GM12878 (cell line): ENCODE data around the gene EFNA3. TPM values are rescaled to one million over a fixed set of nuclear protein-coding genes. Genes with fewer than 3 reads are reported as not detected.

Source experiments
- CBX5 ChIP-seq: sonication (generic); IDR thresholded peaks from 2 replicates; pipeline ENCODE4 v1.6.1; 2016; ENCODE audit warnings: low read depth, moderate library complexity, mild to moderate bottlenecking, inconsistent platforms
- CHD2 ChIP-seq: IDR thresholded peaks from 2 replicates; pipeline ENCODE4 v1.6.1; 2011; ENCODE audit warnings: low read depth, low read length, improper control_type of control experiment, borderline replicate concordance
- EP300 ChIP-seq, 2 experiments: fragments of 150-350 bp in 1 of 2; IDR thresholded peaks; 2 replicates each; pipeline ENCODE4 v1.6.1; 2011 to 2012; ENCODE audit warnings: low read depth in 2 of 2, low read length in 2 of 2, borderline replicate concordance in 1 of 2, improper control_type of control experiment in 1 of 2, inconsistent platforms in 1 of 2; ENCODE audit not compliant: control insufficient read depth in 1 of 2
- ETV6 ChIP-seq, 2 experiments: fragments of 450-650 bp in 1 of 2; IDR thresholded peaks in 1 of 2; conservative IDR thresholded peaks in 1 of 2; 2 replicates each; pipeline ENCODE4 v1.6.1; 2014; ENCODE audit warnings: antibody characterized with exemption in 1 of 2, borderline replicate concordance in 1 of 2, low read depth in 1 of 2, mild to moderate bottlenecking in 1 of 2, moderate library complexity in 1 of 2
- IRF4 ChIP-seq: IDR thresholded peaks from 2 replicates; pipeline ENCODE4 v1.6.1; 2011; ENCODE audit warnings: low read depth, low read length
- KAT2A ChIP-seq: conservative IDR thresholded peaks from 2 replicates; pipeline ENCODE4 v1.6.1; 2011; ENCODE audit warnings: low read depth, low read length; ENCODE audit not compliant: control insufficient read depth
- MEF2A ChIP-seq: IDR thresholded peaks from 2 replicates; pipeline ENCODE4 v1.6.1; 2011; ENCODE audit warnings: low read depth, mild to moderate bottlenecking, low read length, moderate library complexity; ENCODE audit not compliant: insufficient read depth
- NR2F1 ChIP-seq: fragments of 450-650 bp; conservative IDR thresholded peaks from 2 replicates; pipeline ENCODE4 v1.6.1; 2017; ENCODE audit warnings: mild to moderate bottlenecking
- PRDM15 ChIP-seq: fragments of 450-650 bp; formaldehyde crosslinking; IDR thresholded peaks from 2 replicates; pipeline ENCODE4 v1.4.0; 2020; ENCODE audit warnings: mild to moderate bottlenecking, moderate library complexity
- RCOR1 ChIP-seq: conservative IDR thresholded peaks from 2 replicates; pipeline ENCODE4 v1.6.1; 2012; ENCODE audit warnings: low read depth, low read length, improper control_type of control experiment
- RELA ChIP-seq: fragments of 450-650 bp; IDR thresholded peaks from 2 replicates; pipeline ENCODE4 v1.8.0; 2014; ENCODE audit warnings: borderline replicate concordance; ENCODE audit not compliant: partially characterized antibody
- STAT1 ChIP-seq: fragments of 450-650 bp; conservative IDR thresholded peaks from 2 replicates; pipeline ENCODE4 v1.6.1; 2014; ENCODE audit warnings: antibody characterized with exemption, mild to moderate bottlenecking
- SUZ12 ChIP-seq: fragments of 200-600 bp; sonication (generic); IDR thresholded peaks from one replicate; pipeline ENCODE4 v1.6.1; 2018; ENCODE audit warnings: antibody characterized with exemption, mild to moderate bottlenecking; ENCODE audit not compliant: unreplicated experiment
- USF1 ChIP-seq: IDR thresholded peaks from 2 replicates; pipeline ENCODE4 v1.6.1; 2011; ENCODE audit warnings: borderline replicate concordance, low read depth, mild to moderate bottlenecking, moderate library complexity, mixed read lengths, low read length; ENCODE audit not compliant: insufficient read depth; ENCODE audit errors: extremely low read length
- ZBED1 ChIP-seq: IDR thresholded peaks from 2 replicates; pipeline ENCODE4 v1.6.1; 2016; ENCODE audit warnings: borderline replicate concordance
- ZNF24 ChIP-seq: fragments of 450-650 bp; IDR thresholded peaks from 2 replicates; pipeline ENCODE4 v1.6.1; 2017; ENCODE audit warnings: antibody characterized with exemption, mild to moderate bottlenecking
- polyA plus RNA-seq, 11 experiments: library from polyadenylated mRNA; depleted of rRNA in 4 of 11; unstranded in 6 of 11; stranded (reverse) in 5 of 11; fragments of >200 nt; fragmentation: Nextera tagmentation in 4 of 11; fragmentation: Illumina TruSeq in 1 of 11; extraction: Ambion mirVana in 4 of 11; extraction: Trizol in 1 of 11; gene quantifications; 1 replicate in 1 of 11; 2 replicates in 10 of 11; pipeline versions ENCODE4 v1.2.1 to v1.2.3, GENCODE V29; 2011 to 2016; ENCODE audit warnings: inconsistent platforms in 2 of 11, missing spikeins in 2 of 11, low read depth in 1 of 11
- total RNA-seq, 4 experiments: library from RNA; depleted of rRNA in 3 of 4; stranded (reverse); fragments of >200 nt in 3 of 4; fragmentation: Illumina TruSeq in 1 of 4; extraction: Trizol in 1 of 4; gene quantifications; 2 replicates each; pipeline versions ENCODE4 v1.2.1 to v1.2.3, GENCODE V29; 2013 to 2021
- TF ChIP-seq, protein P1 (sequence below): fragments of 150-350 bp; IDR thresholded peaks from 2 replicates; pipeline ENCODE4 v1.6.1; 2016; ENCODE audit warnings: low read depth, low read length
- TF ChIP-seq, protein P2 (sequence below): fragments of 450-650 bp; conservative IDR thresholded peaks from 2 replicates; pipeline ENCODE4 v1.6.1; 2017; ENCODE audit warnings: mild to moderate bottlenecking, moderate library complexity

Gene EFNA3
- total and polyA plus RNA-seq, 10 of the 15 experiments (the other 5 are each of a cell fraction or from before 2014, with no cell fraction given), result 0.08 to 5.4 (median 1.1) TPM

DNA sequence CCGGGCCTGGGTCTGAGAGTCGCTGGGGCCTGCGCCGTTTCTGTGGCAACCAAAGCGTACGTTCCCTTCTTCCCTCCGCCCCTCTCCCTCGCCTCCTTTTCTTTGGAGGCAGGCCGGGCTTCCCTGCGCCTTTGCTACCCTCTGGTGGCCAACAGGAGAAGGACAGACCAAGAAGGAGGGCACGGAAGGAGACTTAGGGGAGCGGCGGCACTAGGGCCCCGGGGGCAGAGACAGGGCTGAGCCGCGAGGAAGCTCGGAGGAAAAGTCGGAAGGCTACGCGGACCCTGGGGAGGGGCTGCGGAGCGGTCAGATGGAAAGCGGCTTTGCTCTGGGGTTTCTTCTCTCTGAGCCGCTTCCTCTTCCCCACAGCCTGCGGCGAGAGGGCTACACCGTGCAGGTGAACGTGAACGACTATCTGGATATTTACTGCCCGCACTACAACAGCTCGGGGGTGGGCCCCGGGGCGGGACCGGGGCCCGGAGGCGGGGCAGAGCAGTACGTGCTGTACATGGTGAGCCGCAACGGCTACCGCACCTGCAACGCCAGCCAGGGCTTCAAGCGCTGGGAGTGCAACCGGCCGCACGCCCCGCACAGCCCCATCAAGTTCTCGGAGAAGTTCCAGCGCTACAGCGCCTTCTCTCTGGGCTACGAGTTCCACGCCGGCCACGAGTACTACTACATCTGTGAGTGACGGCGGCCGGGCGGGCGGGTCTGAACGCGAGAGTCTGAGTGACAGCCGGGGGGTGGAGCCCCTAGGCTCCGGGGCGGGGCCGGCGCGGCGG is 6.3 kb downstream of the EFNA3 start (continued):
- TF ChIP-seq CHD2 (peak; percentile 55; the same call in 1 of the 2 replicates), IRF4 (no peak), ZNF24 (no peak), STAT1 (0 out of 2 replicates have a peak, but pooled peaks have one; percentile 35), CBX5 (no peak), KAT2A (no peak), ETV6 (conservative IDR thresholded peaks at IDR 0.05 in 1 of 2, IDR thresholded peaks at IDR 0.05 in 1 of 2; ENCODE audit: borderline replicate concordance in 1 of 2, low read depth in 1 of 2) (no peak), RCOR1 (no peak), USF1 (no peak), PRDM15 (CRISPR knock-in tag) (no peak), NR2F1 (0 out of 2 replicates have a peak, but pooled peaks have one; percentile 8), ZBED1 (no peak), SUZ12 (no peak), RELA (peak; percentile 77), MEF2A (no peak), EP300 (IDR thresholded peaks at IDR 0.05; ENCODE audit: borderline replicate concordance in 1 of 2, control insufficient read depth in 1 of 2, low read depth in 2 of 2, low read length in 2 of 2) (0 out of 4 replicates have a peak, but pooled peaks of 1 of the 2 experiments have one; percentile 48)
- TF ChIP-seq, protein P1, sequence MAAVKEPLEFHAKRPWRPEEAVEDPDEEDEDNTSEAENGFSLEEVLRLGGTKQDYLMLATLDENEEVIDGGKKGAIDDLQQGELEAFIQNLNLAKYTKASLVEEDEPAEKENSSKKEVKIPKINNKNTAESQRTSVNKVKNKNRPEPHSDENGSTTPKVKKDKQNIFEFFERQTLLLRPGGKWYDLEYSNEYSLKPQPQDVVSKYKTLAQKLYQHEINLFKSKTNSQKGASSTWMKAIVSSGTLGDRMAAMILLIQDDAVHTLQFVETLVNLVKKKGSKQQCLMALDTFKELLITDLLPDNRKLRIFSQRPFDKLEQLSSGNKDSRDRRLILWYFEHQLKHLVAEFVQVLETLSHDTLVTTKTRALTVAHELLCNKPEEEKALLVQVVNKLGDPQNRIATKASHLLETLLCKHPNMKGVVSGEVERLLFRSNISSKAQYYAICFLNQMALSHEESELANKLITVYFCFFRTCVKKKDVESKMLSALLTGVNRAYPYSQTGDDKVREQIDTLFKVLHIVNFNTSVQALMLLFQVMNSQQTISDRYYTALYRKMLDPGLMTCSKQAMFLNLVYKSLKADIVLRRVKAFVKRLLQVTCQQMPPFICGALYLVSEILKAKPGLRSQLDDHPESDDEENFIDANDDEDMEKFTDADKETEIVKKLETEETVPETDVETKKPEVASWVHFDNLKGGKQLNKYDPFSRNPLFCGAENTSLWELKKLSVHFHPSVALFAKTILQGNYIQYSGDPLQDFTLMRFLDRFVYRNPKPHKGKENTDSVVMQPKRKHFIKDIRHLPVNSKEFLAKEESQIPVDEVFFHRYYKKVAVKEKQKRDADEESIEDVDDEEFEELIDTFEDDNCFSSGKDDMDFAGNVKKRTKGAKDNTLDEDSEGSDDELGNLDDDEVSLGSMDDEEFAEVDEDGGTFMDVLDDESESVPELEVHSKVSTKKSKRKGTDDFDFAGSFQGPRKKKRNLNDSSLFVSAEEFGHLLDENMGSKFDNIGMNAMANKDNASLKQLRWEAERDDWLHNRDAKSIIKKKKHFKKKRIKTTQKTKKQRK, result no peak
- TF ChIP-seq, protein P2, sequence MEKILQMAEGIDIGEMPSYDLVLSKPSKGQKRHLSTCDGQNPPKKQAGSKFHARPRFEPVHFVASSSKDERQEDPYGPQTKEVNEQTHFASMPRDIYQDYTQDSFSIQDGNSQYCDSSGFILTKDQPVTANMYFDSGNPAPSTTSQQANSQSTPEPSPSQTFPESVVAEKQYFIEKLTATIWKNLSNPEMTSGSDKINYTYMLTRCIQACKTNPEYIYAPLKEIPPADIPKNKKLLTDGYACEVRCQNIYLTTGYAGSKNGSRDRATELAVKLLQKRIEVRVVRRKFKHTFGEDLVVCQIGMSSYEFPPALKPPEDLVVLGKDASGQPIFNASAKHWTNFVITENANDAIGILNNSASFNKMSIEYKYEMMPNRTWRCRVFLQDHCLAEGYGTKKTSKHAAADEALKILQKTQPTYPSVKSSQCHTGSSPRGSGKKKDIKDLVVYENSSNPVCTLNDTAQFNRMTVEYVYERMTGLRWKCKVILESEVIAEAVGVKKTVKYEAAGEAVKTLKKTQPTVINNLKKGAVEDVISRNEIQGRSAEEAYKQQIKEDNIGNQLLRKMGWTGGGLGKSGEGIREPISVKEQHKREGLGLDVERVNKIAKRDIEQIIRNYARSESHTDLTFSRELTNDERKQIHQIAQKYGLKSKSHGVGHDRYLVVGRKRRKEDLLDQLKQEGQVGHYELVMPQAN, result peak; percentile 60
